ENCODE results near the gene C6orf132.

DNA sequence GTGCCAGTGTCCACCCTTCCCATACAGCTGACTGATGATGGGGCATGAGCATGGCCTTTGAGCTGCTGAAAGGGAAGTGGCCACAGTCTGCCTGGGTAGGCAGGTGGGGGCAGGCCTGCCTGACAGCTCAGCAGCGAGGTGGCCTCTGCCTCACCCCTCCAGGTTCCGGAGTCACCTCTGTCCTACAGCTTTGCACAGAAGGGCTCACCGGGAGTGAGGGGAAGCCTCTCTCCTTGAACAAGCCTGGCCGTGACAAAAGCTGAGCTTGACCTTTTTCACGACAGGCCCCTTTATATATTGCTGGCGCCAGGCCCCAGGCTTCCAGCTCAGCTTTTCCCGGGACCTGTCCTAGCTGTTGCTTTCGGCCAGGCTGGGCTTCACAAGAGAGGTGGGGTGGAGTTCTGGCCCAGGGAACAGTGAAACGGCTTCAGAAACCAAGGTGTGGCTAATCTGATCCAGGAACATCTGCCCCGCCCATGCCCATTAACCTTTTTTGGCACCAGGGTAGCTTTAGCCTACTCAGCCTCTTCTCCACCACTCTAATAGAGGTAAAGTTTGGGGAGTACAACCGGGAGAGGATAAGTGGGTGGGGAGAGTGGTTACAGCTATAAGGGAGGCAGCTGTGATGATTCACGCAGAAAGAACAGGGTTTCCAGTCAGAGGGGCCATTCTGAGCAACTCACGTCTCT lies 42.9 kb downstream of the C6orf132 start:
- no peak for TF ChIP-seq CTCF (IDR thresholded peaks at IDR 0.05; ENCODE audit: low read length)
- no peak for TF ChIP-seq EZH2 (optimal IDR thresholded peaks at IDR 0.05; ENCODE audit: low read depth, low read length)

Data from MM.1S (cell line).